Chondrocyte (in vitro differentiated cells): Measurements from ENCODE around the gene TRAK1. TPM values are rescaled to one million over a fixed set of nuclear protein-coding genes. Genes with fewer than 3 reads are reported as not detected.

Experiments used
- DNase-seq: peaks from one replicate; pipeline ENCODE4 v3.0.0; 2021; ENCODE audit warnings: mixed read lengths, low spot score
- H3K27ac Mint-ChIP-seq: one replicate; pipeline ENCODE4 v1.8.0; 2021; ENCODE audit warnings: mild to moderate bottlenecking, moderate library complexity, mixed read lengths; ENCODE audit not compliant: unreplicated experiment
- H3K27me3 Mint-ChIP-seq: 2 replicates; pipeline ENCODE4 v1.8.0; 2021; ENCODE audit warnings: low read depth, mixed read lengths
- H3K36me3 Mint-ChIP-seq: 2 replicates; pipeline ENCODE4 v1.8.0; 2021; ENCODE audit warnings: low read depth, mixed read lengths
- H3K4me1 Mint-ChIP-seq: 2 replicates; pipeline ENCODE4 v1.8.0; 2021; ENCODE audit warnings: low read depth, mild to moderate bottlenecking, mixed read lengths
- H3K4me3 Mint-ChIP-seq: one replicate; pipeline ENCODE4 v1.8.0; 2021; ENCODE audit warnings: mild to moderate bottlenecking, moderate library complexity, mixed read lengths; ENCODE audit not compliant: unreplicated experiment
- H3K9me3 Mint-ChIP-seq: 2 replicates; pipeline ENCODE4 v1.8.0; 2021; ENCODE audit warnings: low read depth, mixed read lengths
- CTCF ChIP-seq: fragments of 200-600 bp; sonication (generic); IDR thresholded peaks from 2 replicates; pipeline ENCODE4 v1.5.0; 2021; ENCODE audit warnings: antibody characterized with exemption, mild to moderate bottlenecking, moderate library complexity
- total RNA-seq: library from RNA; stranded (reverse); gene quantifications from 3 replicates; pipeline ENCODE4 v1.2.1, GENCODE V29; 2021

TRAK1 gene
- total RNA-seq, 1 donor from 2014 or later: 53.7 TPM

- no peaks in the 10 kb centered on the region for H3K4me1 Mint-ChIP-seq
- no peaks in the 10 kb centered on the region for H3K27me3 Mint-ChIP-seq
- peaks cover 9% of the 10 kb centered on the region for H3K36me3 Mint-ChIP-seq
- no peak for TF ChIP-seq CTCF
- DNase-seq: no peak
- no peaks in the 10 kb centered on the region for H3K9me3 Mint-ChIP-seq
- H3K4me3 Mint-ChIP-seq: no peak overlapping the region
- H3K27ac Mint-ChIP-seq: no peak overlapping the region
Observed at GRCh38 chr3:42134867-42135464, 43.8 kb downstream of the TRAK1 start.

DNA sequence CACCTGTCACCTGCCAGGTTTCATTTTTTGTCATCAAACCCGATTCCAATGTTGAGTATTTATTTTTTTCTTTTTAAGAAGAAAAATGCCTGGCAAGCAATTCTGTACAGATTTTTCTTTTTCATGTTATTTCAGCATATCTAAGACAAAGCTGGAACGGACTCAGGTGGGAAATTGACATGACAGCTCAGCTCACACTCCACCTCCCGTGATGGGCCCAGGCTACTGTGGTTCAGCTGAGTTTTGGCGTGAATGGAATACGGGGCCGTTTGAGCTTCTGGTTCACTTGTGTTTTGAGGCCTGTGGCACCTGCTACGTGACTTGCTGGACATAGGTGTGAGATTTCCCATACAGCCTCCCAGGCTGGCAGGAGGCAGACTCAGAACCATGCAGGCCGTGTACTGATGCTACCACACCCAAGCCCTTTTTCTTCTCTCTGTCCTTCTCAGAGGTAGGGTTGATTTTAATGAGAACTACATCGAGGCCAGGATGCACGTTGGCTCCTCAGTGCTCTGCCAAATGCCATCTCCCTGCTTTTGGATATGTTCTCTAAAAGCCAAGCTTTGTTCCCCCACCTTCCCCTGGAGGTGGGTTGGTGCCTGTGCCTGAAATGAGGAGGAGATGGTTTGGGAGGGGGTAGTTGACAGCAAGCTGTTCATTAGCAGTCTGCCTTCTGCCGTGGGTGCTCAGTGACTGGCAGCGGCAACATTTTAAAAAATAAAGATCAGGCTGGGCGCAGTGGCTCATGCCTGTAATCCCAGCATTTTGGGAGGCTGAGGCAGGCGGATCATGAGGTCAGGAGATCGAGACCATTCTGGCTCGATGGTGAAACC is 48.7 kb downstream of the TRAK1 start:
- Mint-ChIP-seq H3K4me3 (no peak overlapping the region), H3K9me3 (no peaks in the 10 kb centered on the region), H3K27ac (no peak overlapping the region), H3K36me3 (peaks cover 3% of the 10 kb centered on the region), H3K4me1 (no peaks in the 10 kb centered on the region), H3K27me3 (no peaks in the 10 kb centered on the region)
- DNase-seq: no peak
- no peak for TF ChIP-seq CTCF

DNA sequence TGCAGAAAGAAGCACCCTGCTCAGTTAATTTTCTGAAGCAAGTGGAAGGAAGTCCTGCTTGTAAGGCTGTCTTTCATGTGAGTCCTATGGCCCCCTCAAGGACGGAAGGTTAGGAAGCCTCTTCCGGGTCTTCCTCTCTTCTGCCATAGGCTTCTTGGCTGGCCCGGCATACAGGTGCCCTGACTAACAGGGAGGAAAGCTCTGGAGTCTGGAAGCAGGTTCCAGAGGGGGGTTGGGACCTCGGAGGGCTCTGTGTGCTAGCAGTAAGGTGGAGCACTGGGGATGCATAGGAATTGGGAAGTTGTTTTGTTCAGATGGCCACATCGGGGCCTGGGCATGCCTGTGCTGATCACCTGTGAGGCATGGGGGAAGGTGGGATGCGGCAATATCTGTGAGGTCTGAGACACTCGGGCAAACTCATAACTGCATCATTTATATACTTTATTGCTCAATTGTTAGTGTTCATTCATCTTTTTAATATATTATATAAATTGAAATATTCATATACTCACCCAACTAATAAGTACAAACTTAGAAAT is 49.6 kb downstream of the TRAK1 start:
- no peaks in the 10 kb centered on the region for H3K4me1 Mint-ChIP-seq
- no peak overlapping the region for H3K4me3 Mint-ChIP-seq
- no peak for DNase-seq
- peaks cover under 1% of the 10 kb centered on the region for H3K36me3 Mint-ChIP-seq
- H3K27me3 Mint-ChIP-seq: no peaks in the 10 kb centered on the region
- H3K9me3 Mint-ChIP-seq: no peaks in the 10 kb centered on the region
- TF ChIP-seq CTCF: no peak
- no peak overlapping the region for H3K27ac Mint-ChIP-seq

GRCh38 chr3:42143440-42143839 is 52.3 kb downstream of the TRAK1 start:
- Mint-ChIP-seq H3K27me3 (no peaks in the 10 kb centered on the region), H3K4me3 (no peak overlapping the region), H3K4me1 (no peaks in the 10 kb centered on the region), H3K9me3 (no peaks in the 10 kb centered on the region), H3K27ac (no peak overlapping the region), H3K36me3 (no peaks in the 10 kb centered on the region)
- no peak for DNase-seq
- TF ChIP-seq CTCF: no peak

DNA sequence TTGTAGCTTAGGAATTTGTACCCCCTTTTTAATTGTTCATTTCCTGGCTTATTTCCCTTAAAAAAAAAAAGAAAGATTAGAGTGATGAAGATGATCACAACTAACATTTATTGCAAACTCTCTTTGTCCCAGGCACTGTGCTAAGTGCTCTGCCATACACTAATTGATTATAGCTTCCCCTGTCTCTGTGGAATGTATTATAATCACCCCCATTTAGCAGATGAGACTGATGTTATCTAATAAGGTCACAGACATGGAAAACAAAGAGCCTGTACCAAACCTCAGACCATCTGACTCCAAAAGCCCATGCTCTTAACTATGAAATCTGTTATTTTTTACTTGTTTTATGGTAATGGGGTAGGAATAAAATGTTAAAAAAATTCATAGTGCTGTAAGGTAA is 53.1 kb downstream of the TRAK1 start:
- Mint-ChIP-seq H3K27ac (no peak overlapping the region), H3K4me1 (peaks cover 7% of the 10 kb centered on the region)

More for the DNA sequence above, 53.1 kb downstream of the TRAK1 start:
- Mint-ChIP-seq H3K9me3 (no peaks in the 10 kb centered on the region), H3K27me3 (no peaks in the 10 kb centered on the region), H3K36me3 (no peaks in the 10 kb centered on the region), H3K4me3 (no peak overlapping the region)
- TF ChIP-seq CTCF: no peak
- DNase-seq: no peak
